Nephron progenitor cell (in vitro differentiated cells): ENCODE measurements around the gene DENND1B.

ENCODE experiments used
- DNase-seq: peaks from one replicate; pipeline ENCODE4 v3.0.0; 2021
- H3K27ac Mint-ChIP-seq: 2 replicates; pipeline ENCODE4 v1.8.0; 2021; ENCODE audit warnings: mild to moderate bottlenecking, moderate library complexity, mixed read lengths
- H3K27me3 Mint-ChIP-seq: 2 replicates; pipeline ENCODE4 v1.8.0; 2021; ENCODE audit warnings: mild to moderate bottlenecking, low read depth, mixed read lengths; ENCODE audit not compliant: poor library complexity
- H3K36me3 Mint-ChIP-seq: 2 replicates; pipeline ENCODE4 v1.8.0; 2021; ENCODE audit warnings: low read depth, mixed read lengths
- H3K4me1 Mint-ChIP-seq: 2 replicates; pipeline ENCODE4 v1.8.0; 2021; ENCODE audit warnings: mixed read lengths
- H3K4me3 Mint-ChIP-seq: 2 replicates; pipeline ENCODE4 v1.8.0; 2021; ENCODE audit warnings: mild to moderate bottlenecking, moderate library complexity, mixed read lengths
- H3K9me3 Mint-ChIP-seq: 2 replicates; pipeline ENCODE4 v1.8.0; 2021; ENCODE audit warnings: mild to moderate bottlenecking, moderate library complexity, mixed read lengths
- TF ChIP-seq, protein P1 (sequence below): fragments of 200-600 bp; sonication (generic); IDR thresholded peaks from 2 replicates; pipeline ENCODE4 v1.5.0; 2021; ENCODE audit warnings: antibody characterized with exemption

DENND1B gene

GRCh38 chr1:197808880-197809279 is 33.6 kb upstream of the DENND1B start:
- TF ChIP-seq, protein P1, sequence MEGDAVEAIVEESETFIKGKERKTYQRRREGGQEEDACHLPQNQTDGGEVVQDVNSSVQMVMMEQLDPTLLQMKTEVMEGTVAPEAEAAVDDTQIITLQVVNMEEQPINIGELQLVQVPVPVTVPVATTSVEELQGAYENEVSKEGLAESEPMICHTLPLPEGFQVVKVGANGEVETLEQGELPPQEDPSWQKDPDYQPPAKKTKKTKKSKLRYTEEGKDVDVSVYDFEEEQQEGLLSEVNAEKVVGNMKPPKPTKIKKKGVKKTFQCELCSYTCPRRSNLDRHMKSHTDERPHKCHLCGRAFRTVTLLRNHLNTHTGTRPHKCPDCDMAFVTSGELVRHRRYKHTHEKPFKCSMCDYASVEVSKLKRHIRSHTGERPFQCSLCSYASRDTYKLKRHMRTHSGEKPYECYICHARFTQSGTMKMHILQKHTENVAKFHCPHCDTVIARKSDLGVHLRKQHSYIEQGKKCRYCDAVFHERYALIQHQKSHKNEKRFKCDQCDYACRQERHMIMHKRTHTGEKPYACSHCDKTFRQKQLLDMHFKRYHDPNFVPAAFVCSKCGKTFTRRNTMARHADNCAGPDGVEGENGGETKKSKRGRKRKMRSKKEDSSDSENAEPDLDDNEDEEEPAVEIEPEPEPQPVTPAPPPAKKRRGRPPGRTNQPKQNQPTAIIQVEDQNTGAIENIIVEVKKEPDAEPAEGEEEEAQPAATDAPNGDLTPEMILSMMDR, result no peak
- Mint-ChIP-seq H3K4me1 (peaks cover 28% of the 10 kb centered on the region), H3K9me3 (no peaks in the 10 kb centered on the region), H3K27me3 (peaks cover 10% of the 10 kb centered on the region), H3K36me3 (no peaks in the 10 kb centered on the region), H3K27ac (no peak overlapping the region), H3K4me3 (no peak overlapping the region)
- no peak for DNase-seq

DNA sequence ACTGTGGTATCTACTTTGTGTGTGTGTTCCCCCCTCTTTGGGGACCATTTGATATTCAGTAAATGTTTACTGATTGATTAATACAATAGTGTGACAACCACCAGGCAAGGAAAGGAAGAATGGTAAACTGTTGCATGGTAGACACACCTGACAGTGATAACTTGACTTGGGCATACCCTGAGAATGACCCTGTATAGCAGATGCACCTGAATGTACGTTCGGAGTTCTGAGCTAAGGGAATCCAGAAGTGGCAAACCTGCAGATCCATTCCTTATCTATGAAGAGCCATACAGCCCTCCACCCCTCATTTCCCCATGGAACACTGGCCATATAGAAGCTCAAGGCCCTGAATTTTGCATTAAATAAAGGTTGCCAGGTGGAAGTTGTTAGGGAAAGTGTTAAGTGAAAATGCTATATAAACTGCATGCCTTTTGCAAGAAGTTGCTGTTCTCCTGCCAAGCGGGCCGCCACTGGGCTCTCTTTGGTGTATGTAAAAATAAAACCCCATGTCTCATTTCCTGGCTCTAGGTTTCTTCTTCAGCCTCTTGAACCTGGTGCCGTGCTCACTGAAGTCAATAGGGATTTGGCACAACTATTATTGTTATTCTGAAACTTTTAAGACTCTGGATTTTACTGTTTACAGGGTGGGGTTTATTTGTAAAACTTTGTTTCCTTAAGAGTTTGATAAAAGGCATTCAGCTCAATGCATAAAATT is 32.6 kb upstream of the DENND1B start:
- no peak for DNase-seq
- H3K27ac Mint-ChIP-seq, result no peak overlapping the region
- TF ChIP-seq, protein P1, result no peak
- no peak overlapping the region for H3K4me3 Mint-ChIP-seq
- no peaks in the 10 kb centered on the region for H3K36me3 Mint-ChIP-seq
- H3K27me3 Mint-ChIP-seq, result peaks cover 6% of the 10 kb centered on the region
- H3K4me1 Mint-ChIP-seq, result peaks cover 28% of the 10 kb centered on the region
- H3K9me3 Mint-ChIP-seq, result no peaks in the 10 kb centered on the region

DNA sequence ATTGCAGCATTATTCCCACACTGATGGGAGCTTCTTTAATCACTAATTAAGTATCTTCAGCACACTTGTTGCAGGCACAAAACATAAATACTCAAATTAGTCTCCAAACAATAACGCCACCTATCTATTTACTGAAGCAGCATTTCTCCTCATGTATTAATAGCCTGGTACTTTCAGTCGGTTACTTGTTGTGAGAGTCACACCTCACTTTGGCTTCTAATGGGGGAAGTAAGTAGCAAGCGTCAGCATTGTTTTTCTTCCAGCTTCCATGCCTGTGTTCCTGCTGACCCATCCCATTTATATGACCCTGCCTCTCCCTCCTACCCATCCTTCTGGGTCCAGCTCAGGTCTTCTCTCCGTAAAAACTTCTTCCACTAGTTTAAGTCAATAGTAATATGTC is 31.9 kb upstream of the DENND1B start:
- H3K9me3 Mint-ChIP-seq, result peaks cover 3% of the 10 kb centered on the region
- no peak for DNase-seq
- H3K36me3 Mint-ChIP-seq, result no peaks in the 10 kb centered on the region
- TF ChIP-seq, protein P1, result no peak
- no peak overlapping the region for H3K27ac Mint-ChIP-seq
- H3K4me1 Mint-ChIP-seq, result peaks cover 30% of the 10 kb centered on the region
- H3K27me3 Mint-ChIP-seq, result peaks cover 6% of the 10 kb centered on the region
- no peak overlapping the region for H3K4me3 Mint-ChIP-seq

DNA sequence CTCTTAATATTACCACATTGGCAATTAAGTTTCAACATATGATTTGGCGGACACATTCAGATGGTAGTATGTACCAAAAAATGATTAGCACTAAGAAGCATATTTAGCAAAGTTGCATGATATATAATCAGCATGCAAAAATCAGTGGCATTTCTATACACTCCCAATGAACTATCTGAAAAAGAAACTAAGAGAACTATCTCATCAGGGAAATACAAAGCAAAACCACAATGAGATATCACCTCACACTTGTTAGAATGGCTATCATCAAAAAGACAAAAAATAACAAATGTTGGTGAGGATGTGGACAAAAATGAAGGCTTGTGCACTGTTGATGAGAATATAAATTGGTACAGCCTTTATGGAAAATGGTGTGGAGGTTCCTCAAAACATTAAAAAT is 31.4 kb upstream of the DENND1B start:
- Mint-ChIP-seq H3K9me3 (peaks cover 8% of the 10 kb centered on the region), H3K27ac (no peak overlapping the region), H3K36me3 (peaks cover 5% of the 10 kb centered on the region), H3K27me3 (peaks cover 6% of the 10 kb centered on the region), H3K4me1 (peaks cover 31% of the 10 kb centered on the region), H3K4me3 (no peak overlapping the region)
- TF ChIP-seq, protein P1, result no peak
- no peak for DNase-seq

GRCh38 chr1:197801684-197802083 is 26.4 kb upstream of the DENND1B start:
- Mint-ChIP-seq H3K36me3 (peaks cover 16% of the 10 kb centered on the region), H3K4me1 (peaks cover 7% of the 10 kb centered on the region), H3K27ac (no peak overlapping the region), H3K4me3 (no peak overlapping the region), H3K27me3 (no peaks in the 10 kb centered on the region), H3K9me3 (peaks cover 39% of the 10 kb centered on the region)
- TF ChIP-seq, protein P1, result no peak
- no peak for DNase-seq

- no peak overlapping the region for H3K27ac Mint-ChIP-seq
- peaks cover 45% of the 10 kb centered on the region for H3K9me3 Mint-ChIP-seq
- TF ChIP-seq, protein P1, result no peak
- no peak for DNase-seq
- H3K4me3 Mint-ChIP-seq, result no peak overlapping the region
- H3K36me3 Mint-ChIP-seq, result peaks cover 22% of the 10 kb centered on the region
- peaks cover 7% of the 10 kb centered on the region for H3K4me1 Mint-ChIP-seq
- H3K27me3 Mint-ChIP-seq, result peaks cover 2% of the 10 kb centered on the region
These were observed 25.8 kb upstream of the DENND1B start for GRCh38 chr1:197801111-197801482.
